H1 (cell line): ENCODE data around the gene CFAP92. TPM values are rescaled to one million over a fixed set of nuclear protein-coding genes. Genes with fewer than 3 reads are reported as not detected.

Experiments
- CTCF ChIA-PET: fragments of 300-600 bp; sonication (Branson Sonifier 250); formaldehyde crosslinking; loops from one replicate; lab custom pipeline; 2021; ENCODE audit not compliant: partially characterized antibody; lab: Charles Lee
- POLR2A ChIA-PET: fragments of 300-600 bp; sonication (Branson Sonifier 250); formaldehyde crosslinking; loops from one replicate; lab custom pipeline; 2021; ENCODE audit warnings: inconsistent platforms; ENCODE audit not compliant: partially characterized antibody; lab: Charles Lee
- DNase-seq, 2 experiments: peaks; one replicate each; pipeline versions ENCODE4 v3.0.0 to v3.0.0-alpha.2; 2010 to 2022; ENCODE audit warnings: low spot score in 2 of 2, low read depth in 1 of 2, mixed read lengths in 1 of 2
- FAIRE-seq: peaks from 2 replicates; lab custom pipeline; 2011; peaks lifted over from hg19 to GRCh38; lab: Jason Lieb, UNC
- H2AFZ ChIP-seq: 2 replicates; pipeline ENCODE4 v1.8.1; 2012; ENCODE audit warnings: low read length, inconsistent platforms
- H2AK5ac ChIP-seq: 2 replicates; pipeline ENCODE4 v1.6.1; 2013; ENCODE audit warnings: low read depth, low read length
- H2BK120ac ChIP-seq: replicated peaks from 2 replicates; pipeline ENCODE3; 2013; ENCODE audit warnings: low read depth, low read length, inconsistent platforms
- H2BK12ac ChIP-seq: 2 replicates; pipeline ENCODE4 v1.6.1; 2013; ENCODE audit warnings: low read depth, low read length
- H2BK15ac ChIP-seq: 2 replicates; pipeline ENCODE4 v1.6.1; 2013; ENCODE audit warnings: low read length
- H2BK20ac ChIP-seq: 2 replicates; pipeline ENCODE4 v1.6.1; 2013; ENCODE audit warnings: low read length
- H2BK5ac ChIP-seq: 2 replicates; pipeline ENCODE4 v1.6.1; 2013; ENCODE audit warnings: low read depth, low read length
- H3K14ac ChIP-seq: 2 replicates; pipeline ENCODE4 v1.6.1; 2013; ENCODE audit warnings: inconsistent platforms; ENCODE audit not compliant: insufficient read length
- H3K18ac ChIP-seq: 2 replicates; pipeline ENCODE4 v1.6.1; 2013; ENCODE audit warnings: low read length; ENCODE audit errors: extremely low read depth
- H3K23ac ChIP-seq: 2 replicates; pipeline ENCODE4 v1.6.1; 2013; ENCODE audit warnings: inconsistent platforms; ENCODE audit not compliant: insufficient read length
- H3K23me2 ChIP-seq: 2 replicates; pipeline ENCODE4 v1.6.1; 2013; ENCODE audit warnings: low read depth, low read length
- H3K27ac ChIP-seq: 2 replicates; pipeline ENCODE4 v1.6.1; 2011; ENCODE audit warnings: low read depth, low read length, inconsistent platforms
- H3K27me3 ChIP-seq, 4 experiments: replicated peaks in 1 of 4; 1 replicate in 1 of 4; 2 replicates in 3 of 4; pipeline versions ENCODE4 v1.6.1 to v1.8.1; 2011 to 2013; ENCODE audit warnings: low read length in 3 of 4, mild to moderate bottlenecking in 3 of 4, inconsistent platforms in 2 of 4, mixed read lengths in 2 of 4, moderate library complexity in 1 of 4; ENCODE audit not compliant: control insufficient read depth in 3 of 4, insufficient read depth in 3 of 4; ENCODE audit errors: extremely low read depth in 1 of 4
- H3K36me3 ChIP-seq, 4 experiments: 2 replicates each; pipeline versions ENCODE4 v1.6.1 to v1.8.1; 2011 to 2013; ENCODE audit warnings: mild to moderate bottlenecking in 4 of 4, low read length in 3 of 4, moderate library complexity in 2 of 4, control low read depth in 1 of 4, inconsistent platforms in 1 of 4; ENCODE audit not compliant: insufficient read depth in 4 of 4, control insufficient read depth in 2 of 4
- H3K4ac ChIP-seq: replicated peaks from 2 replicates; pipeline ENCODE3; 2013; ENCODE audit warnings: low read length, low read depth, mixed read lengths, inconsistent platforms; ENCODE audit not compliant: insufficient read length
- H3K4me1 ChIP-seq, 4 experiments: replicated peaks in 1 of 4; 1 replicate in 1 of 4; 2 replicates in 3 of 4; pipeline versions ENCODE4 v1.6.1 to v1.8.1; 2011 to 2013; ENCODE audit warnings: low read length in 3 of 4, inconsistent platforms in 2 of 4, mixed read lengths in 1 of 4; ENCODE audit not compliant: insufficient read depth in 4 of 4, control insufficient read depth in 3 of 4
- H3K4me2 ChIP-seq, 2 experiments: 2 replicates each; pipeline versions ENCODE4 v1.6.1 to v1.8.1; 2011 to 2013; ENCODE audit warnings: low read depth in 2 of 2, low read length in 2 of 2, control low read depth in 1 of 2, inconsistent platforms in 1 of 2, mild to moderate bottlenecking in 1 of 2; ENCODE audit not compliant: insufficient read depth in 1 of 2
- H3K4me3 ChIP-seq, 4 experiments: fragments of 200-600, 300-600 bp in 1 of 4; sonication (generic), shearing (Covaris generic), sonication (Bioruptor Twin) in 1 of 4; 2 replicates each; pipeline versions ENCODE4 v1.5.1 to v1.8.1; 2011 to 2016; ENCODE audit warnings: low read length in 4 of 4, low read depth in 3 of 4, control low read depth in 2 of 4, inconsistent platforms in 2 of 4, mild to moderate bottlenecking in 2 of 4, mixed read lengths in 1 of 4, moderate library complexity in 1 of 4; ENCODE audit not compliant: insufficient read depth in 2 of 4; ENCODE audit errors: extremely low read depth in 1 of 4
- H3K56ac ChIP-seq: replicated peaks from 2 replicates; pipeline ENCODE3; 2013; ENCODE audit warnings: low read depth, mild to moderate bottlenecking, mixed read lengths, low read length, inconsistent platforms; ENCODE audit not compliant: insufficient read length
- H3K79me1 ChIP-seq: 2 replicates; pipeline ENCODE4 v1.6.1; 2013; ENCODE audit warnings: low read depth, low read length, control low read depth
- H3K79me2 ChIP-seq, 2 experiments: 2 replicates each; pipeline versions ENCODE4 v1.6.1 to v1.8.1; 2012 to 2013; ENCODE audit warnings: low read length in 2 of 2, mild to moderate bottlenecking in 2 of 2, inconsistent platforms in 1 of 2; ENCODE audit not compliant: insufficient read depth in 2 of 2, control insufficient read depth in 1 of 2
- H3K9ac ChIP-seq, 4 experiments: replicated peaks in 1 of 4; 1 replicate in 1 of 4; 2 replicates in 3 of 4; pipeline versions ENCODE4 v1.6.1 to v1.8.1; 2011 to 2013; ENCODE audit warnings: low read depth in 3 of 4, low read length in 3 of 4, control low read depth in 2 of 4, mild to moderate bottlenecking in 2 of 4, moderate library complexity in 2 of 4, inconsistent platforms in 1 of 4; ENCODE audit errors: extremely low read depth in 1 of 4
- H3K9me3 ChIP-seq, 2 experiments: 2 replicates each; pipeline versions ENCODE4 v1.6.1 to v1.8.1; 2012 to 2013; ENCODE audit warnings: mild to moderate bottlenecking in 2 of 2, moderate library complexity in 2 of 2, control low read depth in 1 of 2, inconsistent platforms in 1 of 2, low read depth in 1 of 2, low read length in 1 of 2, mixed read lengths in 1 of 2; ENCODE audit not compliant: insufficient read depth in 2 of 2
- H4K20me1 ChIP-seq, 2 experiments: replicated peaks in 1 of 2; 2 replicates each; pipeline versions ENCODE3 to v1.8.1; 2011 to 2013; ENCODE audit warnings: inconsistent platforms in 2 of 2, low read length in 2 of 2, mild to moderate bottlenecking in 1 of 2; ENCODE audit not compliant: insufficient read depth in 2 of 2, control insufficient read depth in 1 of 2
- H4K5ac ChIP-seq: 2 replicates; pipeline ENCODE4 v1.6.1; 2013; ENCODE audit warnings: low read length, low read depth, mixed read lengths, inconsistent platforms; ENCODE audit not compliant: insufficient read length
- H4K8ac ChIP-seq: 2 replicates; pipeline ENCODE4 v1.8.0; 2013; ENCODE audit warnings: mild to moderate bottlenecking, moderate library complexity, low read length, inconsistent platforms; ENCODE audit not compliant: insufficient read depth; ENCODE audit errors: extremely low read depth
- H4K91ac ChIP-seq: replicated peaks from 2 replicates; pipeline ENCODE3; 2013; ENCODE audit warnings: low read length, mixed read lengths, inconsistent platforms; ENCODE audit not compliant: insufficient read length
- WGBS, 2 experiments: shearing (Covaris generic) in 1 of 2; methylation state at CpG; one replicate each; pipeline versions ENCODE4 v1.1.6 to v1.1.7; 2013 to 2015; ENCODE audit warnings: low lambda C conversion rate in 2 of 2, mixed read lengths in 2 of 2, inconsistent platforms in 1 of 2, low coverage in 1 of 2, missing lambda C conversion rate in 1 of 2; ENCODE audit not compliant: insufficient replicate concordance in 2 of 2, insufficient coverage in 1 of 2, insufficient read length in 1 of 2; ENCODE audit errors: extremely low coverage in 1 of 2, missing lambda C conversion rate in 1 of 2; 5-methylcytosine and 5-hydroxymethylcytosine counted together
- polyA plus RNA-seq, 7 experiments: library from polyadenylated mRNA; depleted of rRNA in 3 of 7; stranded (reverse) in 5 of 7; unstranded in 2 of 7; fragments of >200 nt in 5 of 7; fragments of 200-250 nt in 2 of 7; gene quantifications; 1 replicate in 5 of 7; 2 replicates in 1 of 7; 4 replicates in 1 of 7; pipeline versions ENCODE4 v1.2.1 to v1.2.3, GENCODE V29; 2011 to 2013; ENCODE audit warnings: missing spikeins in 2 of 7, mixed read lengths in 2 of 7
- total RNA-seq: library from RNA; stranded (reverse); fragmentation: NEBNext Ultra II Directional; extraction: Animal tissue kit (Norgen Biotek cat#: 25700); gene quantifications from 2 replicates; pipeline ENCODE4 v1.2.1, GENCODE V29; 2021

Gene CFAP92
- total and polyA plus RNA-seq, 2 of the 8 experiments (the other 6 are each of a cell fraction or from before 2014, with no cell fraction given) = 0.77 to 2.0 TPM

DNA sequence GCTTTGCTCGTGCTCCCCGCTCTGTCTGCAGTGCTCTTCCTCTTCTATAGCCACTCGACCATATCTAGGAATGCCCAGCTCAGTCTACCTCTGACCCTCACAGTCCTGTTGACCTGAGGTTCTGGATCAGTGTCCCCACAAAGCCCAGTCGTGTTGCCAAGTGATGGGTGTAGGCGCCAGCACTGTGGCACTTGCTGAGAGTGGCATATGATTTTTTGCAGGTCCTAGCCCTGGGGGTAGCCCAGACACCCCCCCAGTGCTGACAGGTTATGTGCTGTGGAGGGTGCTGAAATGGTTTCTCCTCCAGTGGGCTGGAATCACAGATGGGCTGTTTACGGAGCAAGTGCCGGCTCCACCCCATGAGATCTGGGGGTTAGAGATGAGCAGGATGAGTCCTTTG, 82.0 kb downstream of the CFAP92 start:
- no peak overlapping the region for H3K9ac ChIP-seq
- H3K27me3 ChIP-seq = no peaks in the 10 kb centered on the region
- H3K23ac ChIP-seq = no peak overlapping the region
- no peaks in the 10 kb centered on the region for H3K23me2 ChIP-seq
- POLR2A ChIA-PET = no interaction called here
- peaks cover 19 to 75% (median 51%) of the 10 kb centered on the region in 4 experiments for H3K36me3 ChIP-seq
- no peak for DNase-seq
- H4K91ac ChIP-seq = no peak overlapping the region
- H3K79me2 ChIP-seq = no peaks in the 10 kb centered on the region
- H3K4me1 ChIP-seq = no peaks in the 10 kb centered on the region
- no peak overlapping the region for H2AFZ ChIP-seq
- no peak overlapping the region for H3K56ac ChIP-seq
- H4K5ac ChIP-seq = no peak overlapping the region
- H4K20me1 ChIP-seq = peaks cover 0 to 8% of the 10 kb centered on the region in 2 experiments
- no peak overlapping the region for H4K8ac ChIP-seq
- H3K4me3 ChIP-seq = no peak overlapping the region
- no peaks in the 10 kb centered on the region for H3K9me3 ChIP-seq
- no peak overlapping the region for H2BK5ac ChIP-seq
- CTCF ChIA-PET = no interaction called here
- H2BK15ac ChIP-seq = no peak overlapping the region
- no peak overlapping the region for H3K14ac ChIP-seq
- no peak overlapping the region for H3K4ac ChIP-seq
- no peak overlapping the region for H3K4me2 ChIP-seq
- H2BK120ac ChIP-seq = no peak overlapping the region
- H3K18ac ChIP-seq = no peak overlapping the region
- no peak overlapping the region for H2AK5ac ChIP-seq
- H3K27ac ChIP-seq = no peak overlapping the region
- FAIRE-seq = no peak
- H3K79me1 ChIP-seq = no peaks in the 10 kb centered on the region
- WGBS, 2 experiments = 95% methylated on average over 7 of the region's 7 CpGs; no CpG with 5 or more reads in 1 of the 2 experiments
- H2BK20ac ChIP-seq = no peak overlapping the region
- H2BK12ac ChIP-seq = no peak overlapping the region
